GM21825 (cell line): ENCODE results near the gene PKD2L1.
"Not testable (repeated sequence)": the region's sequence is repeated elsewhere in the genome, so short reads cannot be mapped to it uniquely, and the experiment has no call there.

Source experiments
- ATAC-seq: cut with Tn5 transposase; IDR thresholded peaks from one replicate; pipeline ENCODE4 v1.9.1; 2021; ENCODE audit warnings: mild to moderate bottlenecking, moderate library complexity; ENCODE audit not compliant: unreplicated experiment

PKD2L1 gene

DNA sequence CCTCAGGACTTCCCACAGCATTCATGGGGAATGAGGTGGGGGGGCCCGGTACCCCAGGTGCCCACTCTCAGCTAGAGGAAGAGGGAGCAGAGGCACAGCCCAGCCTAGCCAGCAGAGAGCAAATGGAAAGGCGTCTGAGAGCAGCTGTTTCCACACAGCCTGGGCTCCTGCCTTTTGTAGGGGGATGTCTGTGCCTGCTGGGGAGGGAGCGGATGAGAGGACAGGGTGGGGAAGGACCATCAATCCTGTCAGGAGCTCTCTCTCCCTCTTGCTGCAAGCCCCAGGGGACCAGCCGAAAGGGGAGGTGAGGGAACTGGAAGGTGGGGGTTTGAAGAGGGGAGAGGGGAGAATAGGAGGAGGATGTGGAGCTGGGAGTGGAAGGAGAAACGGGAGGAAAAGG lies at the start of gene PKD2L1:
TSS of gene PKD2L1 (minus strand) at position 150 of the 400 bp plus-strand sequence. CDS start at position 25, 125 bp downstream.
- no peak for ATAC-seq

DNA sequence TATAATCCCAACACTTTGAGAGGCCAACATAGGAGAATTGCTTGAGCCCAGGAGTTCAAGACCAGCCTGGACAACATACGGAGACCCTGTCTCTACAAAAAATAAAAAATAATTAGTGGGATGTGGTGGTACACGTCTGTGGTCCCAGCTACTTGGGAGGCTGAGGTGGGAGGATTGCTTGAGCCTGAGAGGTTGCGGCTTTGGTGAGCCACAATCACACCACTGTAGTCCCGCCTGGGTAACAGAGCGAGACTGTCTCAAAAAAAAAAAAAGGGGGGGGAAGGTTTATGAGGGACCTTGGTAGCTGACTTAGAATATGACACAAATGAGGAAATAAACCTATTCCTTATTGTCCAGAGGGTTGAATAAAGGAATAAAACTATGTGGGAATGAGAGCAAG lies 47.8 kb upstream of the PKD2L1 start:
- no peak for ATAC-seq

DNA sequence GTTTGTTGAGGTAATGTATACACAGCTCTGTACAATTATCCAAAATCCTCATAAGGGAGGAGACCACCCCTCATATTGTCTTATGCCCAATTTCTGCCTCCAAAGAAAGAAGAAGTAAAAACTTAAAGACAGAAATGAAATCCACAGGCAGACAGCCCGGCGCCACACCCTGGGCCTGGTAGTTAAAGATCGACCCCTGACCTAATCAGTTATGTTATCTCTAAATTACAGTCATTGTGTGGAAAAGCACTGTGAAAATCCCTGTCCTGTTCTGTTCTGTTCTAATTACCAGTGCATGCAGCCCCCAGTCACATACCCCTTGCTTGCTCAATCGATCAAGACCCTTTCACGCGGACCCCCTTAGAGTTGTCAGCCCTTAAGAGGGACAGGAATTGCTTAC lies 46.6 kb upstream of the PKD2L1 start:
- ATAC-seq = not testable (repeated sequence)

DNA sequence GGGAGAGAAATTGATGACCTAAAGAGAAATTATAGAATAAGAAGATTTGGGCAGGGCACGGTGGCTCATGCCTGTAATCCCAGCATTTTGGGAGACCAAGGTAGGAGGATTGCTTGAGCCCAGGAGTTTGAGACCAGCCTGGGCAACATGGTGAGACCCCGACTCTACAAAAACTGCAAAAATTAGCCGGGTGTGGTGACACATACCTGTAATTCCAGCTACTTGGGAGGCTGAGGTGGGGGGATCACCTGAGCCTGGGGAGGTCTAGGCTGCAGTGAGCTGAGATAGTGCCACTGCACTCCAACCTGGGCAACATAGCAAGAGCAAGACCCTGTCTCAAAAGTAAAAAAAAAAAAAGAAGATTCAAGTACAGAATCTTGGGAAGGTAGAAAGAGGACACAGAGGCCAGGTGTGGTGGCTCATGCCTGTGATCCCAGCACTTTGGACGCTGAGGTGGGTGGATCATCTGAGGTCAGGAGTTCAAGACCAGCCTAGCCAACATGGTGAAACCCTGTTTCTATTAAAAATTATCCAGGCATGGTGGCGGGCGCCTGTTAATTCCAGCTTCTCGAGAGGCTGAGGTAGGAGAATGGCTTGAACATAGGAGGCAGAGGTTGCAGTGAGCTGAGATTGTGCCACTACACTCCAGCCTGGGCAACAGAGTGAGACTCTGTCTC lies 44.8 kb upstream of the PKD2L1 start:
- ATAC-seq = not testable (repeated sequence)

DNA sequence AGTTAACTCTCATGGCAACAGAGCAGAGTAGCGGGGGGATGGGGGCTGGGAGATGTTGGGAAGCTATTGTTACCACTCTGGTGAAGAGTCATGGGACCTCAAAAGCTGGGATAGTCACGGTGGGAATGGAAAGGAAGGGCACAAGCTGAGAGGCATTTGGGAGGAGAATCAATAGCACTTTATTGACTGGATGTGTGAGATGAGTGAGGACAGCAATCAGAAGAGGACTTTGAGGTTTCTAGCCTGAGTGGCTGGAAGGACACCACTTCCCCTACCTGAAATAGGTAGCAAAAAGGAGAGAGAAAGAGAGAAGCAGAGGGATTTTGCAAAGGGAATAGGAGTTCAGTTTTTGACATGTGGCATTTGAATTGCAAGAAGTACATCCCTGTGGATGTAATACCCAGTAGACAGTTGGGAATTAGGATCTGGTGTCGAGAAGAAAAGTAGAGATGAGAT lies 44.2 kb upstream of the PKD2L1 start:
- ATAC-seq = no peak

DNA sequence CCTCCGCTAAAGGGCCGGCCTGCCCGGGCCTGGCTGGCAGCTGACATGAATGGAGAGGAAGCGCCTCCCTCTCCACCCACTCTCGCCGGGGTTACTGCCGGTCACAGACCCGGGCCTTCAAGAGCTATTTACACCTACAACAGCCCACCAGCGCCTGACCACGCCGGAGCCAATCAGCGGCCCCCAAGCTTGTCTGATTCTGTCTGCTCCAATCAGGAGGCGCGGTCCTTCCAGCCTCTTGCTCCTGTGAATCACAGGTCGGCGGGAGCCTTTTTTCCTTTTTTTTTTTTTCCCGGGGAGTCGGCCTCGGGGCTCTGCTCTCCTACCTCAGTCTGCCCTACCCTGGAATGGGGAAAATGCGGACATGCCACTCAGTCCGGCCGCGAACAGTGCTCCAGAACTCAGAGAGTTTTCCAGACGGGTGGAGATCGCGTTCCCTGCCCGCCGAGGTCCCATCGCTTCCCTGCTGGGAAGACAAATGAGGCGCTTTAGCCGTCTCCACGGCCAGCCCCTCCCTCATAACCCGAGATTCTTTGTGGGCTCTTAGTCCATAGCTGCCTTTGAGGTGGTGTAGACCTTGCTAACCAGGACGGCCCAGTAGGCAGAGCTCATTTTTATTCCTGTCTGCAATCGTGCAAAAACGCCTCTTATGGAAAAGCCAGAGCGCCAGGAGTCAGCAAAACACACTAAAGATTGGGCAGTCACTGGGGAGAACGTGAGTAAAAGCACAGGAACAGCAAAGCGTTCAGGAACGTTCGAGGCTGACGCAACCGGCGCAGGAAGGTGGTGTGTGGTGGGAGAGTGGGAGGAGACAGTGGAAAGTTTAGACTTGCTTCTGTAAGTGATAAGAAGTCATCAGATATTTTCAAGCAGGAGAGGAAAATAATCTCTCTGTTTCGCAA lies 43.5 kb upstream of the PKD2L1 start:
- peak; percentile 83 for ATAC-seq

DNA sequence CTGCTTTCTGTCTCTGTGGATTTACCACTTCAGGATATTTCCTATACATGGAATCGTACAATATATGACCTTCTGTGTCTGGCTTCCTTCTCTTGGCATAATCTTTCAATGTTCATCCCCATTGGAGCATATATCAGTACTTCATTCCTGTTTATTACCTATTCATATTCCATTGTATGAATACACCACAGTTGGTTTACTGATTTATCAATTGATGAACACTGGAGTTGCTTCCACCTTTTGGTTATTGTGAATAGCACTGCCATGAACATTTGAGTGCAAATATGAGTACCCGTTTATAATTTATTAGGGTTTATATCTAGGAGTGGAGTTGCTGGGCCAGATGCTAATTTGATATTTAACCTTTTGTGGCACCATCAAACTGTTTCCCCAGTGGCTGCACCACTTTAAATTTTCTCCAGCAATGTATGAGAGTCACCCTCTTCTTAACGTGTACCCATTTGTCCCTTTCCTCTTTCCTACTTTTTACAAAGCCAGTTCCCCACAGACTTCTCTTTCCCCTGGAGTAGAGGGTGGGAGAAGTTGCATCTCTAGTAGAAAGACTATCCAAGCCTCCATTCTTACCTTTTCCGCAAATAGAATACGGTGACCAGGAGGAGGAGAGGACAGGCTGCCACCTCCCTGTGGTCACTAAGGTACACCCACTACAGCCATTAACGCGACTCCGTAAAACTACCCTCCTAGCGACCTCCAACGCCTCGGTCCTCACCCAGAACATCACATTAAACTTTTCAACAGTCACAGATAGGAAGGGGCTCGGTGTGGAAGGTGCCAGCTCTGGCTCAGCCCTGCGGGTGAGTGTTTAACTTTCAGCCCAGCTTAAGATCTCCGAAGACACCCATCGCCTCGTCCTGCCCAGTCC lies 42.6 kb upstream of the PKD2L1 start:
- ATAC-seq = no peak

DNA sequence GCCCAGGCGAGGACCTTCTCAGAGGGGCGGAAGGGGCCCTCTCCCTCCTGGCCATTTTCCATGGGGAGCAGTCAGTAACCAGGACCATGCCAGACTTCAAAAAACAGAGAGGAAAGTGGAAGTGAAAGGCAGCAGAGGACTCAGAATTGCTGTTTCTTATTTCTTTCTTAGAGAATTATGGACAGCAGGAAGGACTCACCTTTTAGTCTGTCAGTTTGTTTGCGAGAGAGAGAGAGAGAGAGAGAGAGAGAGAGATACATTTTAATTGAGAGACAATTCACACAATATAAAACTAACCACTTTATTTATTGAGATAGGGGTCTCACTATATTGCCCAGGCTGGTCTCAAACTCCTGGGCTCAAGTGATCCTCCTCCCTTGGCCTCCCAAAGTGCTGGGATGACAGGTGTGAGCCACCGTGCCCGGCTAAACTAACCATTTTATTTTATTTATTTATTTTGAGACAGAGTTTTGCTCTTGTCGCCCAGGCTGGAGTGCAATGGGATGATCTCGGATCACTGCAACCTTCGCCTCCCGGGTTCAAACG lies 41.5 kb upstream of the PKD2L1 start:
- ATAC-seq = no peak

DNA sequence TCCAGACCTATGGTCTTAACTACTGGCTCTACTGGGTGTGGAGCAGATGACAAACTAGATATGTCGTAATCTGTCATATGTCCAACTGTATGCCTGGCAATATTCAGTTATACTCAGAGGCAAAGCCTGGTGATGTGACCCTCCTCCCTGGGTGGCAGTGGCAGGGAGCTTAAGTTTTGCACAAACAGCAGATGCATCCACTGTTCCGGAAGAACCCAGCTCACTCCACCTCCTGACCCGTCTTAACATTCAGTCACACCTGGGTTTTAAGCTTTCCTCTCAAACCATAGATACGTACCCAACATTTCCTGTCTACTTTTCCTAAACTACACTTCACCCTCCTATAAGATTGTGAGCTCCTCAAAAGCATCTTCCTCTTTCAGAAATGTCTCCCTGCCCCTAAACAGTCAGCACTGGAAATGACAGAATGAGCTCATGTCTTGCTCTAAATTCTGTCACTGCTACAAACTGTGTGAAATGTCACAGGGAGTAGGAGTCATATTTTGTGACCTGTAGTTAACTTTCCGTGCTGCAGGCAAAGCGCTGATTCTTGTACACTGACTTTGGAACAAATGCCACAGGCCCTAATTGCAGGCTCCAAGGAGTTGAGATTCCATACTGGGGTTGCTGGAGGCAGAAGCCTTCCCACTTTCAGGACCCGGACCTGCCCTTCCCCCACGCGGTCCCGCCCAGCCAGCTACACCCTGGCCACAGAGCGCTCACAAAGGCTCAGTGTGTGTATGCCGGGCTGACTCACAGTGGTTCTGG lies 40.9 kb upstream of the PKD2L1 start:
- no peak for ATAC-seq

DNA sequence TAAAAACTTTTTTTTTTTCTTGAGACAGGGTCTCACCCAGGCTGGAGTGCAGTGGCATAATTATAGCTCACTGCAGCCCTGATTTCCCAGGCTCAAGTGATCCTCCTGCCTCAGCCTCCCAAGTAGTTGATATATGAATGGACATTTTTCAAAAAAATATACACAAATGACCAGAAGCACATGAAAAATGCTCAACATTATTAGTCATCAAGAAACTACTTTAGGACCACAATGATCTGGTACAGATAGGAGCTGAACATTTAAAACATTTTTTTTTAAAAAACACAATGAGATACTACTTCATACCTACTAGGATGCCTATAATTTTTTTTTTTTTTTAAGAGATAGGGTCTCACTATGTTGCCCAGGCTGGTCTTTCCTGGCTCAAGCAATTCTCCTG lies 38.7 kb upstream of the PKD2L1 start:
- no peak for ATAC-seq

DNA sequence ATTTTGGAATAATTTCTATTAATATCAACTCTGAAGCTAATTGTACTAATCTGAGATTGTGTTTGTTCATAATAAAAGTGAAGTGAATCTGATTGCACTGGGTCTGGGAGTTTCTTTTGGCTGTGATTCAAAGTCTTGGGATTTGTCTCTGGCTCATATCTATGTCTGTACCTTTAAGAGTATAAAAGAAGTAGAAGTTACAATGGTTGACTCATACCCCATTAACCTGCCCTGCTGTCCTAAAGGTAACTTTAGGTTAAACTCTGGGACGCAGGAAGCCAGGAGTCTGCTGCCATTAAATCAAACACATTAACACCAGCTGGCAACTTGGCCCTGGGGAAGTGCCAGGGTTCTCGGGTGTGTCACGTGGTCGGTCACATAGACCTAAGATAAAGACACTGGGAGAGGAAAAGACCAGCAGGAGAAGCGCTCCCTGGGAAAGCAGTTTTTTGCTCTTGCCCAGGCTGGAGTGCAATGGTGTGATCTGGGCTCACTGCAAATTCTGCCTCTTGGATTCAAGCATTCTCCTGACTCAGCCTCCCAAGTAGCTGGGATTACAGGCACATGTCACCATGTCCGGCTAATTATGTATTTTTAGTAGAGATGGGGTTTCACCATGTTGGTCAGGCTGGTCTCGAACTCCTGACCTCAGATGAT lies 34.8 kb upstream of the PKD2L1 start:
- no peak for ATAC-seq

DNA sequence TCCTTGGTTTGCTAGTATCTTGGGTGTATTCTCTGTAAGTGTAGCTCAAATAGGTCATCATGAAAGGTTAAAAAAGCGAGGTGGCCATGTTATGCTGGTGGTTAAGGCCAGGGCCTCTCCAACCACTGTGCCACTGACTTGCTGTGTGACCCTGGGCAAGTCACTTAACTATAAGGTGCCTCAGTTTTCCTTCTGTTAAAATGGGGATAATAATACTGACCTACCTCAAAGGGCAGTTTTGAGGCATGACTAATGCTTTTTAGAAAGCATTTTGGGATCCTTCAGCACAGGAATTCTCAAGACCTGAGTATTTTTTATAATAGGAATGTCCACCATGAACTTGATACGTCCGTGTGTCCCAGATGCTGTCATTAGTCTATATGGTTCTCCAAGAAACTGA lies 34.1 kb upstream of the PKD2L1 start:
- ATAC-seq = no peak

DNA sequence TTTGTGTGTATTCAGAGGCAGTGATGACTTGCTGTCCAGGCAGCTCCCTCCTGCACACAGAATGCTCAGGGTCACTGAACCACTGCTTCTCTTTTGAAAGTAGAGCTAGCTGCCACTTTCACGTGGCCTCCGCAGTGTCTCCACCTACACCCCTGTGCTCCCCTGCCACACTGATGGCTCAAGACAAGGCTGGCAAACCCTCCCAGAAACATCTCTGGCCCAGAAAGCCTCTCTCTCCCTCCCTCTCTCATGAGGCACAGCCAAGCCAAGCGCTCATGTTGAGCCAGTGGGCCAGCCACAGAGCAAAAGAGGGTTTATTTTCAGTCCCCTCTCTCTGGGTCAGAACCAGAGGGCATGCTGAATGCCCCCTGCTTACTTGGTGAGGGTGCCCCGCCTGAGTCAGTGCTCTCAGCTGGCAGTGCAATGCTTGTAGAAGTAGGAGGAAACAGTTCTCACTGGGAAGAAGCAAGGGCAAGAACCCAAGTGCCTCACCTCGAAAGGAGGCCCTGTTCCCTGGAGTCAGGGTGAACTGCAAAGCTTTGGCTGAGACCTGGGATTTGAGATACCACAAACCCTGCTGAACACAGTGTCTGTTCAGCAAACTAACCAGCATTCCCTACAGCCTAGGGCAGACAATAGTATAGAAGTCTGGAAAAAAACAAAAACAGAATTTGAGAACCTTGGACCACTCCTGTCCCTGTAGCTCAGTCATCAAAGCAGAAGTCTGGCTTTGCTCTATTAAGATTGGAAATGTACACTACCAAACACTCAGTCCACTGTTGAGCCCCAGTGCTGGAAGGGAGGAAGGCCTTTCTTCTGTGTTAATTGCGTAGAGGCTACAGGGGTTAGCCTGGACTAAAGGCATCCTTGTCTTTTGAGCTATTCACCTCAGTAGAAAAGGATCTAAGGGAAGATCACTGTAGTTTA lies 32.8 kb upstream of the PKD2L1 start:
- ATAC-seq = no peak

DNA sequence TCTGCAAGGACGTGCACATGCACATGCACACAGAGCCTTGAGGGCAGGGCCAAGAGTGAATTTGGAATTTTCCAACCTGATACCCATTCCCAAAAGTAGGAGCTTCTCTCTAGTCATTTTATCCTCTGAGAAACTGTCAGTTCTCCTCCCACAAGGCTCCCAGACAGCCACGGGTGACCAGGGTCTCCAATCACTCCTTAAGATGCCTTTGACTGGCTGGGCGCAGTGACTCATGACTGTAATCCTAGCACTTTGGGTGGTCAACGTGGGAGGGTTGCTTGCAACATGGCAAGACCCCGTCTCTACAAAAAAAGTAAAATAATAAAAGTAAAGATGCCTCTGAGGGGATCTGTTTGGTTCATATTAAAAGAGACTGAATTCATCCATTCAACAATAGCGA lies 30.2 kb upstream of the PKD2L1 start:
- no peak for ATAC-seq

DNA sequence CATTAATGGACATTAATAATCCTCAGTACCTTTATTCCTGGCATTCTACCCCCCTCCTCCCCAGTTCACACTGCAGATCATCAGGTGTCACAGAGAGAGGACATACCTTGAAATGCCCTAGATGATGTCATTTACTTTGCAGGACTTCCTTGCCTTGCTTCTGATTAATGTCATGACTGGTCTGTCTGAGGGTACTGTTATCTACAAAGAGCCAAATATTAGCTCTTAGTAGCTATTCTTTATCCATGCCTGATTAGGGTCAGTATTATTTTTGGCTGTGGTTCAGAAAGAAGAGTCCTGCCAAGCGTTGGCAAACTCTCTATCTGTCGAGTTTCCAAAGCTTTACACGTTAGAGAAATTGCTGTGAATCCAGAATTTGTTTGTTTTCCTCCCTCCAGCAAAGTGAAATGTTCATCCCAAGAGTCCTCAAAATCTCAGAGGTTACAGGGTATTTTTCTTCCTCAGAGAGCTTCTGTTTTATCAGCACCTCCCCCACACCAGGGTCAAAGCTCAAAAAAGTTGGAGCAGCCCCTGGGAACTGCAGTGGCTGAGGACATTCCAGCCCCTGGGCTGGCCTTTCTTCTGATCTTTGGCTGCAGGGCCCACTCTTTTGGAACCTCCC lies 29.6 kb upstream of the PKD2L1 start:
- no peak for ATAC-seq

DNA sequence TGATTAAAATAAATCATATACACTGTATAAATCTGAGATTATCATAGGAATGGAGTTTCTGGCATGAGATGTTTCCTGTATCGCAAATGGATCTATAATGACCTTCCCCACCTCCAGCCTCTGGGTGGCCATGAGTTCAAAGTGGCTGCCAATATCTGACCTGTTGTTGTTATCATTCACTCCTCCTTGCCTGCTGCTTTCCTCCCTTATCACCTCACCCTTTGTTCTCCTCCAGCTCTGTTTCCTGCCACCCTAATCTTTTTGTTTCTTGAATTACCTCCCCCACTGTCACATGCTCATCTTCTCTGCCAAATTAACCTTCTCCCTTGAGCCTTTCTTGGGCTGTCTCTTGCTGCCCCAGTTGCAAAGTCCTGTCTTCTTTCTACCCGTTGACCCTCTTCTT lies 29.0 kb upstream of the PKD2L1 start:
- no peak for ATAC-seq

DNA sequence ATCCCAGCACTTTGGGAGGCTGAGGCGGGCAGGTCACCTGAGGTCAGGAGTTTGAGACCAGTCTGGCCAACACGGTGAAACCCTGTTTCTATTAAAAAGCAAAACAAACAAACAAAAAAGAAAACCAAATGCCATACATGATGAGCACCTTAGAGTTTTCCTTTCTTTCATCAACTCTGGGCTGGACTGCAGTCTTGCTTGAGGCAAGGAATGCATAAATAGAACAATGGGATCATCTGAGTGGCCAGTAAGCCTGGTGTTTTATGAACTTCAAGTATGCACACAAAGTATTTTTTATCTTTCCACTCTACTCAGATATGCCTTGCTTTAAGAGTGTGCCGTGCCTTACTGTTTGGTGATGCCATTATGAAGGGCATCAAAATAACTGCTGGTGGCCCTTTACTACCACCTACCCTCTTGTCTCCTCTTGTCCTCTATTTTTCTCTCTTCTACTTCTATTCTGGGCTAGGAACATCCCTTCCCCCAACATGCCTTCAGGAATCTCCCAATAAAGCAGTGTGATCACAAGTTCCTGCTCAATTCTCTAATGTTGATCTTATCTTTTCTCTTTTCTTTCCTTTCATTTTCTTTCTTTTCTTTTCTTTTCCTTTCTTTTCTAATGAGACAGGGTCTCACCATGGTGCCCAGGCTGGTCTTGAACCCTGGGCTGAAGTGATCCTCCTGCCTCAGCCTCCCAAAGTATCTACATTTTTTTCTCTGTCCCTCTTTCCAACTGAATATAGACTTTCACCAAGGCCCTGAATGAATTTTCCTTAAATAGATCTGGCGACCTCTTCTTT lies 27.2 kb upstream of the PKD2L1 start:
- no peak for ATAC-seq
